ENCODE measurements around the gene L3MBTL3. TPM values are rescaled to one million over a fixed set of nuclear protein-coding genes. Genes with fewer than 3 reads are reported as not detected.

Gene L3MBTL3
- total RNA-seq, 1 experiment from 2014 or later = 4.7 TPM

DNA sequence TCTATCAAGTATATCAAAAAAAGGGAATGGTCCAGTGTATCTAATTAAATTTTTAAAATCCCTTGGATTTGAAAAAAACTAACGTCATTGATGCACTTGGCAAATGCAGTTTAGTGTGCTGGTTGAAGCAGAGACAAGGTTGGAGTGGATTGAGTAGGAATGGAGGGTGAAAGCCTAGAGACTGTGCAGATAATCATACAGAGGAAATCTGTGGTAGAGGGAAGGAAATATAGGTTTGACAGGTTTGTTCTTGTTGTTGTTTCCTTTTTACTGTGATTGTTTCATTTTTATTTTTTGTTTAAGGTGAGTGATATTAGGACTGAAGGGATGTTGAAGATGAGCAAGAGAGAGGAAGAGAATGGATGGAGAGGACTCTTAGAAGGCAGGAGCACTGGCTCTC, 29.0 kb upstream of the L3MBTL3 start:
- H4K20me1 ChIP-seq (ENCODE audit: control insufficient read depth, insufficient read depth, insufficient read length) = no peaks in the 10 kb centered on the region
- H4K91ac ChIP-seq (ENCODE audit: insufficient read length, low read depth, low read length) = no peak overlapping the region
- no peaks in the 10 kb centered on the region for H3K79me2 ChIP-seq (ENCODE audit: insufficient read depth, low read length)
- no peaks in the 10 kb centered on the region for H3K4me1 ChIP-seq (ENCODE audit: insufficient read depth, low read length)
- no peak overlapping the region for H2BK15ac ChIP-seq (ENCODE audit: low read depth, low read length)
- no peak overlapping the region for H2BK12ac ChIP-seq (ENCODE audit: insufficient read length, low read depth, low read length)
- Mint-ChIP-seq H3K4me3 (no peak overlapping the region), H3K4me1 (peaks cover 4 to 7% of the 10 kb centered on the region in 2 experiments), H3K27ac (no peak overlapping the region), H3K27me3 (ENCODE audit: low read depth) (no peaks in the 10 kb centered on the region), H3K9me3 (no peaks in the 10 kb centered on the region), H3K36me3 (ENCODE audit: insufficient read depth in 1 of 3, low read depth in 3 of 3) (no peaks in the 10 kb centered on the region)
- DNase-seq = no peak
- H2BK20ac ChIP-seq (ENCODE audit: low read depth, low read length, poor library complexity, severe bottlenecking) = no peak overlapping the region
- H3K23ac ChIP-seq (ENCODE audit: insufficient read length, low read depth, low read length) = no peak overlapping the region
- no peak overlapping the region for H3K56ac ChIP-seq (ENCODE audit: insufficient read length, low read depth, low read length)
- H3T11ph ChIP-seq (ENCODE audit: low read length) = no peak overlapping the region
- no peak overlapping the region for H4K8ac ChIP-seq (replicated peaks; ENCODE audit: insufficient read length, low read depth, low read length)
- no CpG with 5 or more reads among the region's 1 CpG for WGBS (ENCODE audit: extremely low coverage, insufficient read length, low lambda C conversion rate)
- H3K18ac ChIP-seq (ENCODE audit: insufficient read length, low read depth, low read length) = no peak overlapping the region
- H2AK5ac ChIP-seq (ENCODE audit: insufficient read length, low read length) = no peak overlapping the region
- no peaks in the 10 kb centered on the region for H3K27me3 ChIP-seq (ENCODE audit: insufficient read depth, low read length)
- H3K4me2 ChIP-seq (ENCODE audit: insufficient read depth, insufficient read length, low read length) = no peak overlapping the region
- H3K79me1 ChIP-seq (ENCODE audit: insufficient read depth, low read depth, low read length, poor library complexity, severe bottlenecking) = no peaks in the 10 kb centered on the region
- H3K4ac ChIP-seq (ENCODE audit: low read depth, low read length) = no peak overlapping the region
- H2BK120ac ChIP-seq (ENCODE audit: low read depth, low read length, poor library complexity, severe bottlenecking) = no peak overlapping the region
- no peak overlapping the region for H3K27ac ChIP-seq (ENCODE audit: insufficient read length, low read depth, low read length)
- TF ChIP-seq, protein P1, sequence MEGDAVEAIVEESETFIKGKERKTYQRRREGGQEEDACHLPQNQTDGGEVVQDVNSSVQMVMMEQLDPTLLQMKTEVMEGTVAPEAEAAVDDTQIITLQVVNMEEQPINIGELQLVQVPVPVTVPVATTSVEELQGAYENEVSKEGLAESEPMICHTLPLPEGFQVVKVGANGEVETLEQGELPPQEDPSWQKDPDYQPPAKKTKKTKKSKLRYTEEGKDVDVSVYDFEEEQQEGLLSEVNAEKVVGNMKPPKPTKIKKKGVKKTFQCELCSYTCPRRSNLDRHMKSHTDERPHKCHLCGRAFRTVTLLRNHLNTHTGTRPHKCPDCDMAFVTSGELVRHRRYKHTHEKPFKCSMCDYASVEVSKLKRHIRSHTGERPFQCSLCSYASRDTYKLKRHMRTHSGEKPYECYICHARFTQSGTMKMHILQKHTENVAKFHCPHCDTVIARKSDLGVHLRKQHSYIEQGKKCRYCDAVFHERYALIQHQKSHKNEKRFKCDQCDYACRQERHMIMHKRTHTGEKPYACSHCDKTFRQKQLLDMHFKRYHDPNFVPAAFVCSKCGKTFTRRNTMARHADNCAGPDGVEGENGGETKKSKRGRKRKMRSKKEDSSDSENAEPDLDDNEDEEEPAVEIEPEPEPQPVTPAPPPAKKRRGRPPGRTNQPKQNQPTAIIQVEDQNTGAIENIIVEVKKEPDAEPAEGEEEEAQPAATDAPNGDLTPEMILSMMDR (conservative IDR thresholded peaks at IDR 0.05) = no peak
- no peaks in the 10 kb centered on the region for H3K23me2 ChIP-seq (ENCODE audit: insufficient read length, low read depth, low read length, poor library complexity, severe bottlenecking)
- H2AFZ ChIP-seq (ENCODE audit: low read length) = no peak overlapping the region
- H3K9me3 ChIP-seq (ENCODE audit: control insufficient read depth, low read depth, low read length) = no peaks in the 10 kb centered on the region
- no peak overlapping the region for H4K5ac ChIP-seq (ENCODE audit: insufficient read length, low read depth, low read length)
- H3K9ac ChIP-seq (ENCODE audit: extremely low read depth, insufficient read length, low read length) = no peak overlapping the region
- no peak overlapping the region for H3K14ac ChIP-seq (ENCODE audit: insufficient read depth, low read length)
- no peak overlapping the region for H2BK5ac ChIP-seq (ENCODE audit: insufficient read length, low read length)
